Measurements from ENCODE around the gene HIRIP3. TPM values are rescaled to one million over a fixed set of nuclear protein-coding genes. Genes with fewer than 3 reads are reported as not detected.

HIRIP3 gene
- polyA plus RNA-seq, 1 donor (not counting 4 experiments of a cell fraction or from before 2014, with no cell fraction given): 4.1 TPM

DNA sequence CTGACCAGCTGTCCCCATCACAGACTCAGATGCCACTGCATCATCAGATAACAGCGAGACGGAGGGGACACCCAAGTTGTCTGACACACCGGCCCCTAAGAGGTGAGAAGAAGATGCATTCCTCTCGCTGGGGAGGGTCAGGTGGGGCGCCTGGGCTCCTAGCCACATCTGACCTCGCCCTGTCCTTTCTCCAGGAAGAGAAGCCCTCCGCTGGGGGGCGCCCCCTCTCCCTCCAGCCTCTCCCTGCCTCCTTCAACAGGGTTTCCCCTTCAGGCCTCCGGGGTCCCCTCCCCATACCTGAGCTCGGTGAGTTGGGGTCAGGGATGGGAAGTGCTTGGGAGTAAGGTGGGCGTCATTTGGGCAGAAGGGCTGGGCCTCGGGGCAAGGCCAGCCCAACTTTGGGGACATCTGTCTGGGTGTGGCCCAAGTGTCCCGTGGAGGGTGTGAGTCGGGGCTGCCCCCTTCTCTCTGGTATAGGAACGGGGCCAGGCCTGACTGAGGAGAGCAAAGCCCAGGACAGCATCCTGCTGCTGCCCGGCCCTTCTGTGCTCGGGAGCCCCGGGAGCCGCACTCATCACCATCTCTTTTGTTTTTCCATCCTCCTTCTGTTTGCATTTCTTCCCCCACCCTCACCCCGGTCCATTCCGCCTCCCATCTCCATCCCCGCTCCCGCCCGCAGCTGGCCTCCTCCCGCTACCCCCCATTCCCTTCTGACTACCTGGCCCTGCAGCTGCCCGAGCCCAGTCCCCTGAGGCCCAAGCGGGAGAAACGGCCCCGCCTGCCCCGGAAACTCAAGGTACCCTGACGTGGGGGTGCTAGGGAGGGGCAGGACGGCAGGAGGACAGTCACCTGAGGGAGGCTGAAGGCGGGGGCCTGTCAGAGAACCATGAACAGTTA is 5.6 kb upstream of the HIRIP3 start:
- no peak overlapping the region for H3K27ac ChIP-seq (ENCODE audit: control insufficient read depth, insufficient read depth, low read length)
- DNase-seq (ENCODE audit: low read depth, low spot score) (no peak), FAIRE-seq (no peak)
- H3K4me3 ChIP-seq (ENCODE audit: control insufficient read depth in 2 of 3, extremely low read depth in 1 of 3, insufficient read depth in 2 of 3, low read depth in 1 of 3, low read length in 3 of 3): no peak overlapping the region
- no peaks in the 10 kb centered on the region for H3K27me3 ChIP-seq (ENCODE audit: control insufficient read depth, extremely low read depth, insufficient read depth, low read length)
- H3K4me2 ChIP-seq (ENCODE audit: control insufficient read depth, extremely low read depth, insufficient read depth, low read depth, low read length): no peak overlapping the region
- peaks cover 10% of the 10 kb centered on the region for H3K79me2 ChIP-seq (ENCODE audit: control insufficient read depth, insufficient read depth, low read length)
- H3K9me1 ChIP-seq (ENCODE audit: control insufficient read depth, extremely low read depth, insufficient read depth, low read length): no peaks in the 10 kb centered on the region
- H2AFZ ChIP-seq (ENCODE audit: control insufficient read depth, low read length): no peak overlapping the region
- H3K9ac ChIP-seq (ENCODE audit: control insufficient read depth, extremely low read depth, insufficient read depth, low read length): no peak overlapping the region
- peaks cover 6% of the 10 kb centered on the region for H3K4me1 ChIP-seq (ENCODE audit: control insufficient read depth, extremely low read depth, insufficient read depth, low read length)
- no peaks in the 10 kb centered on the region for H4K20me1 ChIP-seq (ENCODE audit: control insufficient read depth, extremely low read depth, insufficient read depth, low read length)
- dilution Hi-C loops (cut with MboI; ENCODE audit: extremely low pct_ligation_motif_present, low sequenced_read_pairs): no loop called here
- TF ChIP-seq, protein P1, sequence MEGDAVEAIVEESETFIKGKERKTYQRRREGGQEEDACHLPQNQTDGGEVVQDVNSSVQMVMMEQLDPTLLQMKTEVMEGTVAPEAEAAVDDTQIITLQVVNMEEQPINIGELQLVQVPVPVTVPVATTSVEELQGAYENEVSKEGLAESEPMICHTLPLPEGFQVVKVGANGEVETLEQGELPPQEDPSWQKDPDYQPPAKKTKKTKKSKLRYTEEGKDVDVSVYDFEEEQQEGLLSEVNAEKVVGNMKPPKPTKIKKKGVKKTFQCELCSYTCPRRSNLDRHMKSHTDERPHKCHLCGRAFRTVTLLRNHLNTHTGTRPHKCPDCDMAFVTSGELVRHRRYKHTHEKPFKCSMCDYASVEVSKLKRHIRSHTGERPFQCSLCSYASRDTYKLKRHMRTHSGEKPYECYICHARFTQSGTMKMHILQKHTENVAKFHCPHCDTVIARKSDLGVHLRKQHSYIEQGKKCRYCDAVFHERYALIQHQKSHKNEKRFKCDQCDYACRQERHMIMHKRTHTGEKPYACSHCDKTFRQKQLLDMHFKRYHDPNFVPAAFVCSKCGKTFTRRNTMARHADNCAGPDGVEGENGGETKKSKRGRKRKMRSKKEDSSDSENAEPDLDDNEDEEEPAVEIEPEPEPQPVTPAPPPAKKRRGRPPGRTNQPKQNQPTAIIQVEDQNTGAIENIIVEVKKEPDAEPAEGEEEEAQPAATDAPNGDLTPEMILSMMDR (optimal IDR thresholded peaks at IDR 0.05 in 1 of 3, IDR thresholded peaks at IDR 0.05 in 1 of 3, conservative IDR thresholded peaks at IDR 0.05 in 1 of 3; ENCODE audit: extremely low read depth in 1 of 3, insufficient read depth in 2 of 3, low read length in 3 of 3): no peak
- no peak for TF ChIP-seq EZH2 (IDR thresholded peaks at IDR 0.05; ENCODE audit: low read length)
- peaks cover 18 to 27% of the 10 kb centered on the region in 2 experiments for H3K36me3 ChIP-seq (ENCODE audit: control insufficient read depth in 2 of 2, extremely low read depth in 1 of 2, insufficient read depth in 2 of 2, low read length in 2 of 2)
- H3K9me3 ChIP-seq (ENCODE audit: control insufficient read depth, low read depth, low read length): no peaks in the 10 kb centered on the region

DNA sequence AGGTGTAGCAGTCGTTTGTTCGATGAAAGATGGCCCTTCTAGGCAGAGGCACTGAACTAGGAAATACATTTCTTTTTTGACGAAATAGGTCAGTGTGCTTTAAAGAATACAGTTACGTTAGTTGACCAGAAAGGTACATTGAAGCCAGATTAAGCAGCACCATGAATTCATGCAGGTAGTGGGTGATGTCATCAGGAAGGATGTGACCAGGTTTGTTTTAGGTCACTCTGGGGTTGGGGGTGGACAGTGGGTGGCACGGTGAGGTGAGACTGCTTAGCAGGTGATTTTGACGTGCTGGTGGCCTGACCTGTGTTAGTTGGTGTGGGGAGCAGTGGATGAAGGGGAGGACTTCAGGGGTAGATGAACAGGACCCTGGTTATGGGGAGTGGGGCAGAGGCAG is 4.2 kb upstream of the HIRIP3 start:
- no peak overlapping the region for H3K27ac ChIP-seq (ENCODE audit: control insufficient read depth, insufficient read depth, low read length)
- no peaks in the 10 kb centered on the region for H4K20me1 ChIP-seq (ENCODE audit: control insufficient read depth, extremely low read depth, insufficient read depth, low read length)
- H3K9me3 ChIP-seq (ENCODE audit: control insufficient read depth, low read depth, low read length): no peaks in the 10 kb centered on the region
- no peaks in the 10 kb centered on the region for H3K27me3 ChIP-seq (ENCODE audit: control insufficient read depth, extremely low read depth, insufficient read depth, low read length)
- TF ChIP-seq, protein P1 (optimal IDR thresholded peaks at IDR 0.05 in 1 of 3, IDR thresholded peaks at IDR 0.05 in 1 of 3, conservative IDR thresholded peaks at IDR 0.05 in 1 of 3; ENCODE audit: extremely low read depth in 1 of 3, insufficient read depth in 2 of 3, low read length in 3 of 3): no peak
- TF ChIP-seq EZH2 (IDR thresholded peaks at IDR 0.05; ENCODE audit: low read length): no peak
- dilution Hi-C loops (cut with MboI; ENCODE audit: extremely low pct_ligation_motif_present, low sequenced_read_pairs): no loop called here
- H2AFZ ChIP-seq (ENCODE audit: control insufficient read depth, low read length): no peak overlapping the region
- FAIRE-seq (no peak), DNase-seq (ENCODE audit: low read depth, low spot score) (no peak)
- no peak overlapping the region for H3K4me2 ChIP-seq (ENCODE audit: control insufficient read depth, extremely low read depth, insufficient read depth, low read depth, low read length)
- H3K4me3 ChIP-seq (ENCODE audit: control insufficient read depth in 2 of 3, extremely low read depth in 1 of 3, insufficient read depth in 2 of 3, low read depth in 1 of 3, low read length in 3 of 3): no peak overlapping the region
- H3K4me1 ChIP-seq (ENCODE audit: control insufficient read depth, extremely low read depth, insufficient read depth, low read length): peaks cover 14% of the 10 kb centered on the region
- peaks cover 18 to 27% of the 10 kb centered on the region in 2 experiments for H3K36me3 ChIP-seq (ENCODE audit: control insufficient read depth in 2 of 2, extremely low read depth in 1 of 2, insufficient read depth in 2 of 2, low read length in 2 of 2)
- no peak overlapping the region for H3K9ac ChIP-seq (ENCODE audit: control insufficient read depth, extremely low read depth, insufficient read depth, low read length)
- H3K9me1 ChIP-seq (ENCODE audit: control insufficient read depth, extremely low read depth, insufficient read depth, low read length): no peaks in the 10 kb centered on the region
- peaks cover 10% of the 10 kb centered on the region for H3K79me2 ChIP-seq (ENCODE audit: control insufficient read depth, insufficient read depth, low read length)
